Measurements from ENCODE around the gene CDH1.

CDH1 gene

GRCh38 chr16:68739964-68740627, 3.0 kb downstream of the CDH1 start:
- TF ChIP-seq ZFX (IDR thresholded peaks at IDR 0.05) (no peak), CTCF (conservative IDR thresholded peaks at IDR 0.05) (no peak)
- H3K27ac ChIP-seq, result peak overlapping the region; percentile 89

GRCh38 chr16:68740628-68741346, 3.7 kb downstream of the CDH1 start:
- TF ChIP-seq ZFX (IDR thresholded peaks at IDR 0.05) (no peak), CTCF (conservative IDR thresholded peaks at IDR 0.05) (no peak)
- peak overlapping the region; percentile 89 for H3K27ac ChIP-seq

GRCh38 chr16:68743664-68744063, 6.6 kb downstream of the CDH1 start:
- TF ChIP-seq ZFX (IDR thresholded peaks at IDR 0.05), result no peak
- no peak for TF ChIP-seq CTCF (conservative IDR thresholded peaks at IDR 0.05)
- H3K27ac ChIP-seq, result peak overlapping the region; percentile 89

- H3K27ac ChIP-seq, result peak overlapping the region; percentile 89
- TF ChIP-seq CTCF (conservative IDR thresholded peaks at IDR 0.05), result no peak
- TF ChIP-seq ZFX (IDR thresholded peaks at IDR 0.05), result no peak
Measured at GRCh38 chr16:68744744-68745280, 7.7 kb downstream of the CDH1 start.

GRCh38 chr16:68746951-68747350, 9.9 kb downstream of the CDH1 start:
- TF ChIP-seq CTCF (conservative IDR thresholded peaks at IDR 0.05), result no peak
- TF ChIP-seq ZFX (IDR thresholded peaks at IDR 0.05), result no peak
- H3K27ac ChIP-seq, result peak overlapping the region; percentile 89

- no peak overlapping the region for H3K27ac ChIP-seq
- TF ChIP-seq ZFX (IDR thresholded peaks at IDR 0.05) (no peak), CTCF (conservative IDR thresholded peaks at IDR 0.05) (no peak)
Measured at GRCh38 chr16:68749432-68749831, 12.3 kb downstream of the CDH1 start.

GRCh38 chr16:68750193-68750695, 13.2 kb downstream of the CDH1 start:
- TF ChIP-seq CTCF (conservative IDR thresholded peaks at IDR 0.05), result no peak
- no peak overlapping the region for H3K27ac ChIP-seq

Measured in C4-2B (cell line).